CMK (cell line): ENCODE measurements around the gene BTBD16.

Source experiments
- DNase-seq: peaks from one replicate; pipeline ENCODE4 v3.0.0-alpha.2; 2010; ENCODE audit warnings: low read depth

The BTBD16 gene

DNA sequence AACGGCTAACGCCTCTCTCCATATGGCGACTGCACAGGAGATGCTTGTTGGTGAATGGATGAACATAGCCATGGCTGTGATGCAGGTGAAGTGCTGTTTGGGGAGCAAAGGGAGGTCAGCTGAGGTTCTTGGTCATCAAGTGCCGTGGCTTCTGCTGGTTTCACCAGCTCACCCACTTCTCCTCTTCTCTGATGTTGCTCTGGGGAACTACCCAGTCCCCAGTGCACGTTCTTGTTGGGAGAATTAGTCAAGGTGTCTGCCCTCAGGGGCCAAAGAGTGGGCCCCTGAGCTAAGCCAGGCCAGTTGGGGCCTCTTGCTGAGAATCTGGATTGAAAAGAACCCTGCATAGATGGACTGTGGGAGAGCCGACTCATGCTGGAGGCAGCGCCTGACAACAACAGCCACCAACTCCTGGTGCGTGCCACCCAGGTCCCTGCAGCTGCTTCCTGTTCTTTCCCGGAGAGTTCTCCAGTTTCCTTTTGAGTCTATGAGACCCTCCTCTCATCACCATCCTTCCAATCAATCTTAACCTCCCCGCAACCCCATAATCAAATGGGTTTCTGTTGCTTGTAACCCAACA is 3.0 kb downstream of the BTBD16 start:
- no peak for DNase-seq

DNA sequence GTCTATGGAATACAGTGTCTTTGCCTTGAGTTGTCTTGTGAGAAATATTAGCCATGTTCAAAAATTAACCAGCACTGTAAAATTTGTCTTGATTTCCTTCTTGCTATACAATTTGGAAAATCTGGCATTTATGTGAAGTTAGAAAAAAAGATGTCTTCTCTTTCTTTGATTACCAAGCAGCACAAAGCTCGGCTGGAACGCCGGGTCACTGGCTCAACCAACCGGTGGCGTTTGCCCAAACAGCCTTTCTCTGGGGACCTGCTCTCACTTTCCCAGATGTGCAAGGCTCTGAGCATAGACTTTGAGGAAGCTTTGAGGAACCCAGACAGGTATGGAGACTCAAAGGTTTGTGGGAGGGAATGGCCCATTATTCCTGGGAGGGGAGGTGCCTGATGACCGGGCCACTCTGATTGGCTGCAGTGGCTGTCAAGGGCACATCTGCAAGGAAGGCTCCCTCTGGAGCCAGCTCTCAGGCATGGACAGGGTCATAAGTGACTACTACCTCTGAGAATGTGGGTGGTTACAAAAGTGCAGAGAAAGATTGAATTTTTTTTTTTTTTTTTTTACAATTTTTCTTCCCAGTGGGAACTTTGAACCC is 5.6 kb downstream of the BTBD16 start:
- DNase-seq, result no peak

DNA sequence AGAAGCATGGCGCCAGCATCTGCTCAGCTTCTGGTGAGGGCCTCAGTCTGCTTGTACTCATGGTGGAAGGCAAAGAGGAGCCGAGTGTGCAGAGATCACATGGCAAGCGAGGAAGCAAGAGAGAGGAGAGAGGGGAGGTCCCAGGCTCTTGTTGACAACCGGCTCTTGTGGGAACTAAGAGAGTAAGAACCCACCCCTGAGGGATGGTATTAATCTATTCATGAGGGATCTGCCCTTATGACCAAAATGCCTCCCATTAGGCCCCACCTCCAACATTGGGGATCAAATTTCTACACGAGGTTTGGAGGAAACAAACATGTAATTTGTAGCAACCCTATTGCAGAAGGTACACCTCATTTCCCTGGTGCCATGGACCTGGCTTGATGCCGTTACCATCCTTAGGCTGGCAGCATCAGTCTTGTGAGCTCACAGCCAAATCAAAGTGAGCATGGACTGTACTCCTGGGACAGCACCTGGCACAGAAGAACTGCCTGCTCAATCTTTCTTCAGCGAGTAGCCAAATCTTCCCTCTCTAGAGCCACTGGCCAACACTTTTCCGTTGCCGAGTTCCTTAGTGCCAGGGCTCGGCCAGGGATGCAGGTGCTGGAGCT is 6.5 kb downstream of the BTBD16 start:
- no peak for DNase-seq

DNA sequence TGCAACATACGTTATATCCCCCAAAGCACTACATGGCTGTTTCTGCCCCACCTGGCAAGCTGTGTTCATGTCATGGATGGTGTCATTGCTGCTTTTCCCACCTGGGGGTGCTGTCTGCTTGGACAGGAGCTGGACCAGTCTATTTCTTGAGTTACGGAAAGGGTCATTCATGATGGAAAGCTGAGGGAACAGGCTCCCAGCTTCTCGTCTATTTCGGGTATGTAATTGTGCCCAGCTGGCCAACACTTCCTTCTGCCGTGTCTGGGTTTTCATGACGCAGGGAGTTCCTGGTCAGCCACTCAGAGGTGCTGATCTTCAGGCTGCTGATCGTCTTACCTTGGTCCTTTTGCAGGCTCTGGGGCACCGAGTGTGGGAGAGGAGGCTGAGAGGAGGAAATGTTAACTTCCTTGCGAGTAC is 8.6 kb downstream of the BTBD16 start:
- no peak for DNase-seq

DNA sequence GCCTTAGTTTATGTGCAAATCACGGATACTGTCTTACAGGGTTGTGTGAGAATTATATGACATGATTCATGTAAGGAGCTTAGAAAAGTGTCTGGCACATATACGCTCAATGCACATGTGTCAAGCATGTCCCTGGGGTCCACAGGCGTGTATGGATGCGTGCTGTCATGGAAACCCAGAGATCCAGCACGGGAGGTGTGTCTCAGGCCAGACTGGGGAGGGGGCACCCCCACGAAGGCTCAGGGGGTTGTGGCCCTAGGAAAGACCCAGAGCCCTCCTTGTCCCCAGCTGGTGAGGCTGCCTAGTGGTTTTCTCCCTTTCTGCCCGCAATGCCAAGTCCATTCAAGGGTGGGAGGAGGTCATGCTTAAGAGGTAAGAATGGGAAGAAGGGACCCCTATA is 9.1 kb downstream of the BTBD16 start:
- DNase-seq, result no peak

DNA sequence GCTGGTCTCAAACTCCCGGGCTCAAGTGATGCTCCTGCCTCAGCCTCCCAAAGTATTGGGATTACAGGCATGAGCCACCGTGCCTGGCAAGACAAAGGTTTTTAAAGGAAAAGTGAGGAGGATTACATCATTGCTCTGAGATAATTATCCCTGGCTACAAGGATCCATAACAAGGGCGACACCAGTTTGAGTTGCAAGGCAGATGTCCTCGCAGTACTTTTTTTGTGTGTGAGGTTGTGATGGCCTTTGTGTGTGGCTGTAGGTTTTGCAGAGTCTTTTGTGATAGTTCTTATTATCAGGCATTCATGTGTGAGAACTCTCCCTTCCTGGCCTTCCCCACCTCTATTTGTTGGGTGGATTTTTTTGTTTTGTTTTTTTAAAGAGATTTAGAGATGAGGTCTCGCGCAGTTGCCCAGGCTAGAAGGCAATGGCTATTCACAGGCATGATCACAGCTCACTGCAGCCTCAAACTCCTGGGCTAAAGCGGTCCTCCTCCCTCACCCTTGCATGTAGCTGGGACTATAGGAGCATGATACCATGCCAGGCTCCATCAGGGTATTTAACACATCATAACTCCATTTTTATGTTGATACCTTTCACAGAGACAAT is 10.0 kb downstream of the BTBD16 start:
- DNase-seq, result no peak

DNA sequence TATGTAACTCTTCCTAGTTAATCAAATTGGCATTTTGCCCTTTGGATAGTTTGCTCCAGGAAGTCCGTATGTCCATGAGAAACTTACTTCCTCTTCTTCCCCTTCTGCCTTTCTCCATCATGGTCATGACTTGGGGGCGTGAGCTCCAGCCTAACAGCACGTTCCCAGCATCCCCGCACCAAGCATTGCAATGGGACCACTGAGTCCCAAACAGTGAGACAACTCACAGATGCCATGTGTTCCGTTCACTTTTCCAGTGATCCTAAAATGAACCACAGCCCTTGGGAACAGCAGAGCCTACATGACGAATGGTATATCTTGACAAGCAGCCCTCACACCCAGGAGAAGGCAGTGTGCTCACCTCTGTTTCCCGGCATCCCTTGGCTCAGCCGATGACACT is 10.7 kb downstream of the BTBD16 start:
- DNase-seq, result no peak

DNA sequence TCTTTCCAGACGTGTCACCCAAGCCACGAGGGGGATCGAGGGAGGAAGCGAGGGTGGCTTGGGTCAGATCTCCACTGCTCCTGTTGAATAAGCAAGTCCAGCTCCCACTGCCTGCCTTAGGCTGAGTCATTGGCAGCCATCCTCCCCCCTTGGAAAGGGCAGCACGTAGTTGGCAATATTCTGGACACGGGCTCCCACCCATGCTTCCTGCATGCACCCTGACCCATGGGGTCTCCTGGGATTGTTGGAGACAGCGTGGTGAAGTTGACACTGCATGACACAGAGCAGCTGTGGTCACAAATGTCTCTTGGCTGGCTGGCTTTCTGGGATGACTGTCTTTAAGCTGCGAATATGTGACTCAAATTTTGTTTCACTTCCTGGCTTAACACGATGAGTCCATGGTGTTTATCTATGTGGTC is 11.2 kb downstream of the BTBD16 start:
- no peak for DNase-seq

DNA sequence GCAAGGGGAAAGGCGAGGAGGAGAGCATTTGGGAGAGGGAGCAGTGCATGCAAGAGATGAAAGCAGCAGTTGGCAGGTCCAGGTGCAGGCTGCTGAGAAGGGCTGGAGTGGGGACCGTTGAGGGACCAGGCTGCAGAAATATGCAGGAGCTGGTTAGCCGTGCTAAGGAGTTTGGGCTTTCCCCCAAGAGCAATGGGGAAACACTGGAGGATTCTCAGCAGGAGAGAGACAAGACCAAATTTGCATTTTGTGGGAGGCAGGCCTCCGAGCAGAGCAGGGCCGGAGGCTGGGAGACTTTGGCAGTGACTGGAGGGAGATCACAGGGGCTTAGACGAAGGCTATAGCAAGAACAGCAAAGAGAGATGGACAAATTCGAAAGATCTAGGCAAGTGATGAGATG is 11.8 kb downstream of the BTBD16 start:
- no peak for DNase-seq

DNA sequence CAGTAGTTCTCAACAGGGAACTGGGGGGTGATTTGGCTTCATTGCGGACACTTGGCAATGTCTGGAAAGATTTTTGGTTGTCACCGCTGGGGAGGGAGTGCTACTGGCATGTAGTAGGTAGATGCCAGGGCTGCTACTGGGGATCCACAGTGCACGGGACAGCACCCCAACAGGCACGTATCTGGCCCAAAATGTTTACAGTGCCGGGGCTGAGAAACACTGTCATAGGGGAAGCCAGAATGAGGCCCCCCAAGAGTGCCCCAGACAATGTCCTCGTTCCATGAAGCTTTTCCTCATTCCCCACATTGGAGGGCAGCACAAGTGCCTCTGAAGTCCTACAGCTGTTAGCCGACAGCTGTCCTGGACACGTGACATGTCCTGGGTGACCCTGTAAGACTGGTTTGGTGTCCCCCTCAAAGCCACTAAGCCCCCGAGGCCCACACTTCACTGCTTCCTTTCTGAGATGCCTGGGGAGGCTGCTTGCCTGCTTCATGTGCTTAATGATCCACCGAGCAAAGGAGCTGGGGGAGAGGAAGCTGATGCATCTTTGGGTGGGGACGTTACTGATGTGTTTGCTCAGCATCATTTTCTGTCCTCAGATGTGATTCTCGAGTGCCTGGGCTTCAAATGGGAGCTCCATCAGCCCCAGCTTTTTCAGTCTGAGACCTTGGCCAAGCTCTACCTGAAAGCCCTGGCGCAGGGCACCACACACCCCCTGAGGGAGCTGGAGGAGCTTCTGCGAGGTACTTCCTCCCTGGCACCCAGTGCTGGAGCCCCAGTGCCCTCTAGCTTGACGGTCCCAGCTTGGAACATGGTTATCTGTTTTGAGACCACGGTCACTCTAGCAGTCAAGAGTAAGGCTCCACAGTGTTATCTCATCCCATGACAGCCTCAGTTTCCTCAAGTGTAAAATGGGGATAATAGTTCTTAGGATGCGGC is 14.7 kb downstream of the BTBD16 start:
- DNase-seq, result no peak

DNA sequence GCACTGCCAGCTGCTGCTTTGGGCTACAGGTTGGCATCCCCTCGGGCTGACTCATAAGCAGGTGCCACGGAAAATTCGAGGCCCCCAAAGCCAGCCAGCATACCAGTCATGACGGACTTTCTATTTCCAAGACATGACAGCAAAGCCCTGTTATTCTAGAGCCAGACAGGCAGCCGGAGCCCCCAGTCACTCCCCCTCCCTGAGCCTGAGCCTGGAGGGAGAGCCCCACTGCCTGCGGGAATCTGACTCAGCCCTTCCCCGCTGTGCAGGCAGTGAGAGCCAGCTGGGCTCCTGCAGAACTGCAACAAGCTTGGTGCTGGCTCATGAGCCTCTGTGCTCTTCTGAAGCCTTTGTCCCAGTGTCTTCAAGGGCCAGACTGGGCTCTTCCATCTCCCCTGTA is 15.8 kb downstream of the BTBD16 start:
- no peak for DNase-seq

DNA sequence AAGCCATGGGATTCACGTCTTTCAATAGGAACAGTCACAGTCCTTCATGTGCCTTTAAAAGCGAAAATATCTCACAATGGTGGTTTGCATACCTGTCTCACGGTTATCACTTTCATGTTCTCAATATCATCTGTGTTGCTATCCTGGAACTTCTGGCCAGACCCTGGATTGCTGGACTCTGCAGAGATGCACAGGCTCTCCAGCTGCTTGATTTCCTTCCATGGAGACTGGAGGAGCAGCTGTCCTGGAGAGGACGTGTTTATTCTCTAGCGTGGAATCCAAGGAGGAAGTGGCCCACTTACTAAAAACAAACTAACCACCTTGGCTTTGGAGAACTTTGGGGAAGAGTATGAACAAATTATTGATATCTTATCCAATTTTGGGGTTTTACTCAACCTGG is 16.5 kb downstream of the BTBD16 start:
- DNase-seq, result no peak

DNA sequence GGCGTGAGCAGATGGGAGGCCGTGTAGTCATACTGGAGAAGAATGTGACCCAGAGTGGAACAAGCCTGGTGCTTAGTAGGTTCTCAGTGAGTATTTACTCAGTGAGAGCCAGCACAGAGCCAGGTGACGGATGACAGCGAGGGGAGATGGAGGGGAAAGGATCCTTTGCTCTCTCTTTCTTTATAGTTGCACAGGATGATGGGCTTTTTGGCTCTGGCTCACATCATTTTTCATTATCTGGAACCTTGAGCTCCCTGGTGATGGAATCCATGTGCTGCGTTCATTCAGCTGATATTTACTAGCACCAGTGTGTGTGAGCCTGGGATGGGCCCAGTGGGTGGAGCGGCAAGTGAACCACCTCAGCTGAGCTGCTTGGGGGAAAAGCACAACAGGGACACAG is 17.2 kb downstream of the BTBD16 start:
- DNase-seq, result no peak

DNA sequence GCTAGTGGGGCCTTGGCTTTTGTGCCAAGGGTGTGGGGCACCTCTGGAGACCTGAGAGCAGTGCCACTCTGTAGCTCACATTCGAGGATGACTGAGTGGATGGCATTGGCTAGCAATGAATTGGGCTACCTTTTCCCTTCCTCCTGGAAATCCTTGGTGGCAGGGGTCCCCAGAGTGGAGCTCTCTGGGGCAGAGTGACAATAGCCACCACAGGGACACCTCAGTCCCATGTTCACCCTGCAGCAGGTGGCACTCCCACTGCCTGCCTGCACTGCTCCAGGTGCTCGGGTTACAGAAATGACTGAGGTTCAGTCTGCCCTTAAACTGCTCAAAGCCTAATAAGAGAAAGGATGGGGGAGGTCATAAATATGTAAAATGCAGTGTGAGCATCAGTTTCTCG is 17.8 kb downstream of the BTBD16 start:
- no peak for DNase-seq

DNA sequence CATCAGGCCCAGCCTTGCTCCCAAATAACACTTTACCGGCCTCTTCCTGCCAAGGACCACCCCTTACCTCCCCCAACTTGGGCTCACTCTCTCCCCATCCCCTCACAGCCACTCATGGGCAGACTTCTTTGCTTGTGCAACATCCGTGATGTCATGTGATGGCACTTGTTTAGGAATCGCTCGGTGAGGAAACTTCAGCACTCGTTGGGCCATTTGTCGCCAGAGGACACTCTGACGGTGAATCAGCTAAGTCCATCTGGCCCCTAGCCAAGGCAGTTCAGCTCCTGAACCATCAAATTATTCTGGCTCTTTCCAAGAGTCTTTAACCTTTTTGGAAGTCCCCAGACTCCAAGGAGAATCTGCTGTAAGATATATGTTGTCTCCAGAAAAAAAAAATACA is 19.2 kb downstream of the BTBD16 start:
- no peak for DNase-seq

DNA sequence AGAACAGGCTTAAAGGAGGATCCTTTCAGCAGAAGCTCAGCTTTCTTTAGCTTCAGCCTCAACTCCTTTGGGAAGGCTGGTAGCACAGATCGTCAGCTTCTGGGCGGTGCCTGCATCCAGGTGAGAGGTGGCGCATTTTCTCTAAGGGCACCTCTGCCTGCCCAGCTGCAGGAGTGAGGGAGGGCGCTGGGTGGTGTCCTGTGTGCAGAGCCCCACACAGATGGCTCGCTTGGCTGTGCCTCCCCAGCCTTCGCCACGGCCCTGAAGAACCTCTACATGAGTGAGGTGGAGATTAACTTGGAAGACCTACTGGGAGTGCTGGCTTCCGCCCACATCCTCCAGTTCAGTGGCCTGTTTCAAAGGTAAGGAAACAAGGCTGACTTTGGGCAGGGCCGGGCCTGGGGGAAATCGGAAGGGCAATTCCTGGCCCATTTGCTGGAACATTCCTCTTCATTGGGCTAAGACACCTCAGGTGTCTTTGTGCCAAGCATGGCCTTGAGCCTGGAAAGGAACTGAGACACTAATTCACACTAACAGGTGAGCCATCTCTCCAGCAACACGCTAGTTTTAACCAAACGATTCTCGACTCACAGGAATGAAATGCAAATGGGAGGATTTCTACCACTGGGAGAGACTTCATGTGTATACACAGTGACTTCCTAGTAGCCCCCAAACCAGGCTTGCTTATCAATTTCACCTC is 19.9 kb downstream of the BTBD16 start:
- no peak for DNase-seq

DNA sequence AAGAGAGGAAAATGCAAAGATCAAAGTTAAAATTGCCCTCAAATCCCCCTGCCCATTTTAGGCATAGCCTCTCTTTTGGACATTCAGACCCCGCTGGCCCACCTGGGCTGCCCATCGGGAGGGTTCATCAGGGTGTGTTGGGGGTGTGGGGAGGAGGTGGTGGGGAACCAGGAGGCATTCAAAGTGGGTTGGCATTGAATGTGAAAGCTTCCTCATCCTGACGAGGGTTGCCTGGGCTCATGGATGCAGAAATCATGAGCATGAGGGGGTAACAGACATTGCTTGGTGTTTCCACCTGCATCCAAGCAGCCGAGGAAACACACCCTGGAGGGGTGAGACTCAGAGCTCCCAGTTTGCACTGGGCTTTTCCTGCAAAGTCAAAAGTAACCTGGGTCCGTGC is 20.6 kb downstream of the BTBD16 start:
- no peak for DNase-seq

DNA sequence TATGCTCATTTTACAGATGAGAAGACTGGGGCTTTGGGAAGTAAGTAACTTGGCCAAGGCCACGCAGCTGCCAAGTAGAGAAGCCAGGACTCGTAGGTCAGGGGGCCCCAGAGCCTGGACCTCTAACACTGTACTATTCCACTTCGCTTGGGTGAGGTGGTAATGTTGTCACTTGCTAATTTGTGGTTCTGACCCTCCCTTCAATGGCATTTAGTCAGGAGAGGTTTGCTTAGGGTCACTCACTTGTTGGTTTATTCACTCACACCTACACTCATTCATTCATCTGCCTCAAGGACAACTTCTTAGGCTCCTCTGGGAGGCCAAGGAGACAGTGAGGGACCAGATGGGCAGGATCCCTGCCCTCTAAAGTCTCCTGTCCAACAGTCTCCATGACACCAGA is 21.3 kb downstream of the BTBD16 start:
- no peak for DNase-seq

DNA sequence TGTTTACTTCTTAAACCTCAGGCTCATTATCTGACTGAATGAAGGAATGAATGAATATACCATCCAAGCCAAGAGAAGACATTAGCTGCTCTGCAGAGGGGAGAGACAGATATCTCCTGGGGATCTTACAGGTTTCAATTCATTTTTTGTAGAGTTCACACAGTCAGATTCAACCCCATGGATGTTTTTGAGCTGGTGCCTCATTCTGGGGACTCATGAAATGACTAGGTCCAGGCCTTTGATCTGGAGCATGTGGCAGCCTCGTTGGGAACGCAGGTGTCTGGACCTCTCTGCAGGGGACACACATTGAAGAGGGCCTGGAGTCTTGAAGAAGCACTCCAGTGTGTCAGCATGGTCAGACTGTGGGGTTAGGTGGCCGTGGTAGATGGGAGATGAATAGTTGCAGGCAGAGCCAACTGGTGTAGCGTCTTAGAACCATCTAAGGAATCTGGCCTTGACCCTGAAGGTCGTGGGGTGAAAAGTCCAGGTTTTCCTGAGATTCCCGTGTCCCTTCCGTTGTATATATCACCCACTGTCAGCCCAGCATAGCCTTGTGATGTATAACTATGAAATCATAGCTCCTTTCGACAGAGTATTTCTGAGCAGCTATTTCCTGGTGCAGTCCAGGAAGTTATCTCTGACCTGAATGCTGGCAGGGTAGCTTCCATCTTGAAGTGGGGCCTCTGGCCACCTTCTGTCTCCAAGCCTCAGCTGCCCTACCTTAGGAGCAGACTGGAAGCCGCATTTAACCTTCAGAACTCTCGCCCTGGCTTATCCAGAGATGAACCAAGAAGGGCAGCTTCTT is 22.3 kb downstream of the BTBD16 start:
- DNase-seq, result no peak

DNA sequence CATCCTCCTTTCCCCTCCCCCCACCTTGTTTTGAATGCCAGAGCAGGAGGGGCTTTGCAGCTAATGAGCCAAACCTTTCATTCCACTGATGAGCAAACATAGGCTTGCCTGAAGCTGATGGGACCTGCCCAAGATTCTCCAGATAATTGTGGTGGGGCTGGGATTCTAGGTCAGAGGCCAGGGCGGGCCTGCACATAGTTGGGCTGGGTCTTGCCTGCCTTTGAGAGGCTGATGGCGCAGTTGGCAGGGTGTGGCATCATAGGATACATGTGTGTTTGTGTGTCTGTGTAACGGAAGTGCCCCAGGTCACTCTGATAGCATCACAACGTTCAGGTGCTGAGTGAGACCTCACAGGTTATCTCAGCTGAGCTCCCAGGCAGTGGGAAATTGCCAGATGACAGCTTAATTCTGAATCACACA is 22.9 kb downstream of the BTBD16 start:
- no peak for DNase-seq
